Tibial nerve (tissue), 4 donors: ENCODE measurements around the gene LRRC25. TPM values are rescaled to one million over a fixed set of nuclear protein-coding genes. Genes with fewer than 3 reads are reported as not detected.

Experiments used
- DNase-seq, 2 donors: peaks; one replicate each; pipeline ENCODE4 v3.0.0-alpha.2; 2019; ENCODE audit warnings: low spot score in 2 of 2
- H3K27ac ChIP-seq, 4 donors: fragments of 200-600 bp; sonication (generic) in 3 of 4; one replicate each; pipeline ENCODE4 v1.5.1; 2017 to 2019; ENCODE audit warnings: mild to moderate bottlenecking in 1 of 4
- H3K27me3 ChIP-seq, 2 donors: fragments of 200-600 bp; sonication (generic) in 1 of 2; one replicate each; pipeline versions ENCODE4 v1.5.1 to v1.6.0; 2017 to 2019
- H3K36me3 ChIP-seq, 3 donors: fragments of 200-600 bp; sonication (generic); one replicate each; pipeline ENCODE4 v1.5.1; 2018 to 2019
- H3K4me1 ChIP-seq, 4 donors: fragments of 200-600 bp; sonication (generic) in 3 of 4; one replicate each; pipeline ENCODE4 v1.5.1; 2017 to 2019
- H3K4me3 ChIP-seq, 4 donors: fragments of 200-600 bp; sonication (generic) in 3 of 4; one replicate each; pipeline ENCODE4 v1.5.1; 2017 to 2019; ENCODE audit warnings: mild to moderate bottlenecking in 1 of 4, moderate library complexity in 1 of 4
- H3K9me3 ChIP-seq, 4 donors: fragments of 200-600 bp; sonication (generic) in 3 of 4; one replicate each; pipeline ENCODE4 v1.5.1; 2017 to 2019
- CTCF ChIP-seq, 5 experiments: fragments of 200-600 bp in 3 of 5; fragments of 450-650 bp in 2 of 5; sonication (generic) in 3 of 5; IDR thresholded peaks; one replicate each; pipeline ENCODE4 v1.5.1; 2016 to 2019; ENCODE audit warnings: antibody characterized with exemption in 5 of 5, mild to moderate bottlenecking in 3 of 5, moderate library complexity in 2 of 5
- EP300 ChIP-seq, 2 donors: sonication (generic); formaldehyde crosslinking; IDR thresholded peaks; one replicate each; pipeline ENCODE4 v1.6.1; 2017; ENCODE audit warnings: antibody characterized with exemption in 2 of 2, mild to moderate bottlenecking in 1 of 2
- POLR2A ChIP-seq, 2 donors: fragments of 450-650 bp; IDR thresholded peaks; one replicate each; pipeline ENCODE4 v1.6.1; 2017; ENCODE audit warnings: antibody characterized with exemption in 2 of 2, mild to moderate bottlenecking in 2 of 2, moderate library complexity in 2 of 2
- WGBS, 2 donors: methylation state at CpG; one replicate each; pipeline ENCODE4 v1.1.5; 2018; 5-methylcytosine and 5-hydroxymethylcytosine counted together
- total RNA-seq, 4 donors: library from RNA; depleted of rRNA; stranded (reverse); fragments of >200 nt; gene quantifications; one replicate each; pipeline ENCODE4 v1.1.0, GENCODE V29; 2016

LRRC25 gene
- total RNA-seq, 4 donors from 2014 or later: 9.0 to 13.8 (median 9.8) TPM

DNA sequence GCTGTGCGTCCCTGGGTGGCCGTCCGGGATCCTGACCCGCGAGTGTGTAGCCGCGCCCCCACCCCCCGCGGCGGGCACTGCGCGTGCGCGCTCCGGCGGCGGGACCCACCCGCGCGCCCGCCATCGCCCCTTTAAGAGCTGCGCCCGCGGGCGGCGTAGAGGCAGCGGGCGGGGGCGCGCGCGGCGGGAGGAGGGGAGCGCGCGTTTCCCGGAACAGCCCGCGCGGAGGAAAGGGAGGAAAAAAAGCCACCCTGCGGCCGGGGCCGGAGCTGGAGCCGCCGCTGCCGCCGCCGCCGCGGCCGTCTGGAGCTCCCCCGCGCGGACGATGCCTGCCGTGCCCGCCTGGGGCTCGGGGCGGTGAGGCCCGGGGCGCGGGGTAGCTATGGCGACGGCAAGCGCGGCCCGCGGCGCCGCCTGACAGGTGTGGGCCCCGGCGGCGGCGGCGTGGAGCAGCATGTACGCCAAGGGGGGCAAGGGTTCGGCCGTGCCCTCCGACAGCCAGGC is 21.8 kb upstream of the LRRC25 start, which contains the start of gene SSBP4:
Gene SSBP4, plus strand, starts transcription at position 204 of the 504 bp plus-strand sequence. Its CDS starts 251 bp downstream, at position 455.
- whole genome bisulfite sequencing, 2 donors: 1% methylated on average over 21 to 56 of the region's 80 CpGs
- H3K27ac ChIP-seq: peak within 1 kb of the TSS; percentile 85 to 97 (median 89)
- no peaks in the 10 kb centered on the region for H3K36me3 ChIP-seq
- TF ChIP-seq POLR2A (IDR thresholded peaks at IDR 0.05) (peak; percentile 61 to 64), CTCF (IDR thresholded peaks at IDR 0.05) (peak in 4 of 5 experiments; percentile 32 to 87 (median 69)), EP300 (IDR thresholded peaks at IDR 0.05) (no peak)
- H3K4me1 ChIP-seq: peaks cover 0 to 91% (median 65%) of the 10 kb centered on the region in 4 donors
- no peaks in the 10 kb centered on the region for H3K27me3 ChIP-seq
- H3K9me3 ChIP-seq: no peaks in the 10 kb centered on the region
- peak within 1 kb of the TSS; percentile 43 to 75 (median 62) for H3K4me3 ChIP-seq
- peak in 1 of 2 donors; percentile 66 for DNase-seq

DNA sequence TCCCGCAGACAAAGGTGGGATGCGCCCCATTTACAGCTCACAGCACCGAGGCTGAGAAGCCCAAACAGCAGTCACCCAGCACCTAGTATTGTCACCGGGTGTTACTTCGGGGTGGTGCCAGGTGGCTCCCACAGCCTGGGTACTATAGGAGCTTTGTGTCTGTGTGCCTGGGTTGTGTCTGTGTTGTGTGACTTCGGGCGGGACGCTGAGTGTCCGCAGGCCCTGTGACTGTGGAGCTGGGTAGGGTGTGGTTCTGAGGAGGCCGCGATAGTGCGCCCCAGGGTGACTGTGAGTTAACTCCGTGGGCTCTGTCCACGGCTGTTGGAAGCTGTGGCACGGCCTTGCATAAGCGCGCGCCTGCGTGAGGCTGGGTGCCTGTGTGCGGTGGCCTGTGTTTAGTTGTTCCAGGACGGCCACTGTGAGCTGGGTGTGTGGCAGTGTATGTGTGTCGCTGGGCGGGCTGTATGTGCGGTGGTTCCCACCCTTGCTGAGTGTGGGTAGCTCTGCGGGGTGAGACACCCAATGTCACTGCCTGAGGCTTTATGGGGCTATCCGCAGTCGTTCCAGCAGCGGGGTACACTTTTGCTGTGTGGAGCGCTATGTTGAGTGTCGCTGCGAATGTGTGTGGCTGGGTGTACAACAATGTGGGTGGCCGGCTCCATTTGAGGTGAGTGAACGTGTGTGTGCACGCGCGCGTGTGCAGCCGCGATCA is 21.2 kb upstream of the LRRC25 start:
- no peak for DNase-seq
- peak overlapping the region; percentile 85 to 97 (median 89) for H3K27ac ChIP-seq
- no peaks in the 10 kb centered on the region for H3K36me3 ChIP-seq
- TF ChIP-seq EP300 (IDR thresholded peaks at IDR 0.05) (no peak), CTCF (IDR thresholded peaks at IDR 0.05) (no peak), POLR2A (IDR thresholded peaks at IDR 0.05) (no peak)
- no peaks in the 10 kb centered on the region for H3K9me3 ChIP-seq
- WGBS, 2 donors: 9 to 19% methylated on average over 26 to 28 of the region's 39 CpGs
- no peaks in the 10 kb centered on the region for H3K27me3 ChIP-seq
- peak overlapping the region; percentile 4 to 73 (median 47) for H3K4me3 ChIP-seq
- peaks cover 0 to 88% (median 59%) of the 10 kb centered on the region in 4 donors for H3K4me1 ChIP-seq

DNA sequence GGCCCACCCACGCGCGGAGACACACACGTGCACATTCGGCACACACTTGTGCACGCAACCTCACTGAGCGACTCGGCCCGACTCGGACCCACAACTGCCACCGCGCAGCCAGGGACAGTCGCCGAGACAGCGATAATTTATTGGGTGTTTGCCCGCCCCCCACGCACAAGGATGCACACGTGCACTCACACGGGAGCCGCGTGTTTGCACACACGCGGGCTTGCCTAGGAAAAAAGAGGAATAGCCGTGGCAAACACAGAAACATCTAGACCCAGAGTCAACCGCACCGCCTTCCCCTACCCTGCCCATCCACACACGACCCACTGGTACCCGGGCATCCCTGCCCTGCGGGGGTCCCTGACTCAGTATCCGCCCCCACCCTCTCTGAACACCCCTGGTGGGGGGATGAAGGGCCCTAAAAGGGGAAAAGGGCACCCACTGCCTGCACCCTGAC is 20.6 kb upstream of the LRRC25 start:
- Histone ChIP-seq H3K27ac (peak overlapping the region; percentile 85 to 97 (median 89)), H3K36me3 (no peaks in the 10 kb centered on the region), H3K9me3 (no peaks in the 10 kb centered on the region), H3K4me1 (peaks cover 0 to 82% (median 54%) of the 10 kb centered on the region in 4 donors), H3K27me3 (no peaks in the 10 kb centered on the region), H3K4me3 (peak overlapping the region in 3 of 4 donors; percentile 27 to 73 (median 43))
- WGBS, 2 donors: 3 to 8% methylated on average over 17 of the region's 30 CpGs
- DNase-seq: no peak
- TF ChIP-seq POLR2A (IDR thresholded peaks at IDR 0.05) (no peak), CTCF (IDR thresholded peaks at IDR 0.05) (no peak), EP300 (IDR thresholded peaks at IDR 0.05) (no peak)

DNA sequence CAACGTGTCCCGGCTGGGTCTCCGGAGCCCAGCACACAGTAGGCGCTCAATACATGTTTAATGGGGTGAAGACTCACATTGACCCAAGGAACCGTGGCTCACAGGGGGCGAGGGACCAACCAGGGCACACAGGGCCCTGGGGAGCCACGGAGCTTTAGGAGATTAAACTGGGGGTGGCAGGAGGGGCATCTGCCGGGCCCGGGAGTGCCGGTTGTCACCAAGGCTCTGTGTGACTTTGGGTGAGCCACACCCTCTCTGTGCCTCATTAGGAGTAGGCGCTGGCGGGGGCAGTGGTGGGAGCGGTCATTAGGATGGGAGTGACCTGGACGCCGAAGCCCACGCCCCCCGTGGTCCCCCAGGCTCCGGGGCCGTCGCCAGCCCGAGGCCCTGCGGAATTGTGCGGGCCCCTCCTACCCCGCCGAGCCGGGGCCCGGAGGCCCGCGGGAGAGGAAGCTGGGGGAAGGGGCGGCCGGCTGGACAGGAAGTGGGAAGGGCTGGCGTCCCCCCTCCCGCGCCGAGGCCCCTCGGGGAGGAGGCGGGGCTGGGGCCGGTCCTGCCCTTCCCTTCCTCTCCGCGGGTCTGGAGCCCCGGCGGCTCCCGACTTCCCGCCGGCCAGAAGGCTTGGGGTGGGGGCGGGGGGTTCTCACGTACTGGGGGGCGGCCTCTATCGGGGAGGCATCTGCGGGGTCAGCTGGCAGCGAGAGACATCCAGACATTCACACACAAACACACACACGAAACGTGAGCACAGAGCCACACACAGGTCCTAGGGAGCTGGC is 20.0 kb upstream of the LRRC25 start:
- H3K27ac ChIP-seq: peak overlapping the region; percentile 85 to 97 (median 89)
- H3K9me3 ChIP-seq: no peaks in the 10 kb centered on the region
- DNase-seq: peak in 1 of 2 donors; percentile 63
- 0 to 1% methylated on average over 19 to 24 of the region's 53 CpGs for WGBS, 2 donors
- peaks cover 0 to 76% (median 53%) of the 10 kb centered on the region in 4 donors for H3K4me1 ChIP-seq
- H3K4me3 ChIP-seq: peak overlapping the region; percentile 27 to 73 (median 36)
- TF ChIP-seq EP300 (IDR thresholded peaks at IDR 0.05): peak in 1 of 2 donors; percentile 29
- no peak for TF ChIP-seq CTCF (IDR thresholded peaks at IDR 0.05)
- peak in 1 of 2 donors; percentile 57 for TF ChIP-seq POLR2A (IDR thresholded peaks at IDR 0.05)
- no peaks in the 10 kb centered on the region for H3K27me3 ChIP-seq
- H3K36me3 ChIP-seq: no peaks in the 10 kb centered on the region
